HEK293 (cell line): Measurements from ENCODE around the gene COX6A1.

ENCODE experiments used
- CTCF ChIP-seq: fragments of 450-650 bp; formaldehyde crosslinking; IDR thresholded peaks from 2 replicates; pipeline ENCODE4 v1.5.1; 2016; ENCODE audit warnings: missing biosample characterization, missing genetic modification characterization
- PRDM6 ChIP-seq: fragments of 450-650 bp; formaldehyde crosslinking; IDR thresholded peaks from 2 replicates; pipeline ENCODE4 v1.5.1; 2017; ENCODE audit warnings: missing biosample characterization, missing genetic modification characterization
- RBAK ChIP-seq: fragments of 450-650 bp; formaldehyde crosslinking; IDR thresholded peaks from 2 replicates; pipeline ENCODE4 v1.5.1; 2016; ENCODE audit warnings: missing biosample characterization, missing genetic modification characterization
- SALL2 ChIP-seq: fragments of 450-650 bp; formaldehyde crosslinking; IDR thresholded peaks from 2 replicates; pipeline ENCODE4 v1.5.0; 2017; ENCODE audit warnings: missing biosample characterization, mild to moderate bottlenecking, missing genetic modification characterization, borderline replicate concordance
- TCF7L2 ChIP-seq: IDR thresholded peaks from 2 replicates; pipeline ENCODE4 v1.6.1; 2011; ENCODE audit warnings: low read depth, mild to moderate bottlenecking, inconsistent platforms, low read length, moderate library complexity, borderline replicate concordance
- ZBTB20 ChIP-seq: fragments of 450-650 bp; formaldehyde crosslinking; IDR thresholded peaks from 2 replicates; pipeline ENCODE4 v1.5.1; 2016; ENCODE audit warnings: missing biosample characterization, missing genetic modification characterization
- ZNF114 ChIP-seq: fragments of 450-650 bp; formaldehyde crosslinking; IDR thresholded peaks from 2 replicates; pipeline ENCODE4 v1.5.0; 2017; ENCODE audit warnings: missing biosample characterization, missing genetic modification characterization
- ZNF398 ChIP-seq: fragments of 450-650 bp; formaldehyde crosslinking; IDR thresholded peaks from 2 replicates; pipeline ENCODE4 v1.5.1; 2017; ENCODE audit warnings: missing biosample characterization, missing genetic modification characterization
- ZNF48 ChIP-seq: fragments of 450-650 bp; formaldehyde crosslinking; IDR thresholded peaks from 2 replicates; pipeline ENCODE4 v1.5.1; 2016; ENCODE audit warnings: missing biosample characterization, missing genetic modification characterization
- ZNF670 ChIP-seq: fragments of 450-650 bp; formaldehyde crosslinking; IDR thresholded peaks from 2 replicates; pipeline ENCODE4 v1.5.1; 2016; ENCODE audit warnings: missing biosample characterization, missing genetic modification characterization, low read depth
- ZNF704 ChIP-seq: fragments of 450-650 bp; formaldehyde crosslinking; IDR thresholded peaks from 2 replicates; pipeline ENCODE4 v1.5.1; 2016; ENCODE audit warnings: missing biosample characterization, missing genetic modification characterization
- ZNF785 ChIP-seq: fragments of 450-650 bp; formaldehyde crosslinking; IDR thresholded peaks from 2 replicates; pipeline ENCODE4 v1.5.1; 2016; ENCODE audit warnings: missing biosample characterization, missing genetic modification characterization
- TF ChIP-seq, protein P1 (sequence below): fragments of 450-650 bp; formaldehyde crosslinking; IDR thresholded peaks from 2 replicates; pipeline ENCODE4 v1.5.1; 2016; ENCODE audit warnings: missing biosample characterization, missing genetic modification characterization, low read depth
- TF ChIP-seq, protein P2 (sequence below): fragments of 450-650 bp; formaldehyde crosslinking; IDR thresholded peaks from 2 replicates; pipeline ENCODE4 v1.5.1; 2016; ENCODE audit warnings: missing biosample characterization, missing genetic modification characterization, low read depth

GRCh38 chr12:120479458-120479857, 41.5 kb downstream of the COX6A1 start:
- TF ChIP-seq SALL2 (tag by site-specific recombination) (no peak), CTCF (tag by site-specific recombination) (no peak), ZNF670 (tag by site-specific recombination) (no peak), RBAK (tag by site-specific recombination) (no peak), ZNF48 (tag by site-specific recombination) (no peak), ZBTB20 (tag by site-specific recombination) (no peak), TCF7L2 (no peak), ZNF398 (tag by site-specific recombination) (no peak), ZNF114 (tag by site-specific recombination) (no peak), ZNF704 (tag by site-specific recombination) (no peak), ZNF785 (no peak), PRDM6 (tag by site-specific recombination) (no peak)
- TF ChIP-seq, protein P1, sequence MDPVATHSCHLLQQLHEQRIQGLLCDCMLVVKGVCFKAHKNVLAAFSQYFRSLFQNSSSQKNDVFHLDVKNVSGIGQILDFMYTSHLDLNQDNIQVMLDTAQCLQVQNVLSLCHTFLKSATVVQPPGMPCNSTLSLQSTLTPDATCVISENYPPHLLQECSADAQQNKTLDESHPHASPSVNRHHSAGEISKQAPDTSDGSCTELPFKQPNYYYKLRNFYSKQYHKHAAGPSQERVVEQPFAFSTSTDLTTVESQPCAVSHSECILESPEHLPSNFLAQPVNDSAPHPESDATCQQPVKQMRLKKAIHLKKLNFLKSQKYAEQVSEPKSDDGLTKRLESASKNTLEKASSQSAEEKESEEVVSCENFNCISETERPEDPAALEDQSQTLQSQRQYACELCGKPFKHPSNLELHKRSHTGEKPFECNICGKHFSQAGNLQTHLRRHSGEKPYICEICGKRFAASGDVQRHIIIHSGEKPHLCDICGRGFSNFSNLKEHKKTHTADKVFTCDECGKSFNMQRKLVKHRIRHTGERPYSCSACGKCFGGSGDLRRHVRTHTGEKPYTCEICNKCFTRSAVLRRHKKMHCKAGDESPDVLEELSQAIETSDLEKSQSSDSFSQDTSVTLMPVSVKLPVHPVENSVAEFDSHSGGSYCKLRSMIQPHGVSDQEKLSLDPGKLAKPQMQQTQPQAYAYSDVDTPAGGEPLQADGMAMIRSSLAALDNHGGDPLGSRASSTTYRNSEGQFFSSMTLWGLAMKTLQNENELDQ (tag by site-specific recombination), result no peak
- TF ChIP-seq, protein P2, sequence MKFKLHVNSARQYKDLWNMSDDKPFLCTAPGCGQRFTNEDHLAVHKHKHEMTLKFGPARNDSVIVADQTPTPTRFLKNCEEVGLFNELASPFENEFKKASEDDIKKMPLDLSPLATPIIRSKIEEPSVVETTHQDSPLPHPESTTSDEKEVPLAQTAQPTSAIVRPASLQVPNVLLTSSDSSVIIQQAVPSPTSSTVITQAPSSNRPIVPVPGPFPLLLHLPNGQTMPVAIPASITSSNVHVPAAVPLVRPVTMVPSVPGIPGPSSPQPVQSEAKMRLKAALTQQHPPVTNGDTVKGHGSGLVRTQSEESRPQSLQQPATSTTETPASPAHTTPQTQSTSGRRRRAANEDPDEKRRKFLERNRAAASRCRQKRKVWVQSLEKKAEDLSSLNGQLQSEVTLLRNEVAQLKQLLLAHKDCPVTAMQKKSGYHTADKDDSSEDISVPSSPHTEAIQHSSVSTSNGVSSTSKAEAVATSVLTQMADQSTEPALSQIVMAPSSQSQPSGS (tag by site-specific recombination), result no peak
